Suprapubic skin (tissue), 4 donors: ENCODE data around the gene MTG2. TPM values are rescaled to one million over a fixed set of nuclear protein-coding genes. Genes with fewer than 3 reads are reported as not detected.

Experiments used
- DNase-seq, 2 donors: peaks; one replicate each; pipeline ENCODE4 v3.0.0-alpha.2; 2019; ENCODE audit warnings: low spot score in 2 of 2
- H3K27ac ChIP-seq: fragments of 200-600 bp; sonication (generic); one replicate; pipeline ENCODE4 v1.5.1; 2019
- H3K27me3 ChIP-seq: fragments of 200-600 bp; sonication (generic); one replicate; pipeline ENCODE4 v1.5.1; 2019
- H3K36me3 ChIP-seq: fragments of 200-600 bp; sonication (generic); one replicate; pipeline ENCODE4 v1.5.1; 2019
- H3K4me1 ChIP-seq: fragments of 200-600 bp; sonication (generic); one replicate; pipeline ENCODE4 v1.5.1; 2019
- H3K4me3 ChIP-seq: fragments of 200-600 bp; sonication (generic); one replicate; pipeline ENCODE4 v1.5.1; 2019; ENCODE audit warnings: mild to moderate bottlenecking
- H3K9me3 ChIP-seq: fragments of 200-600 bp; sonication (generic); one replicate; pipeline ENCODE4 v1.5.1; 2019
- EP300 ChIP-seq: sonication (generic); formaldehyde crosslinking; IDR thresholded peaks from one replicate; pipeline ENCODE4 v1.6.1; 2017; ENCODE audit warnings: antibody characterized with exemption
- POLR2A ChIP-seq, 2 donors: fragments of 450-650 bp; IDR thresholded peaks; one replicate each; pipeline ENCODE4 v1.6.1; 2017; ENCODE audit warnings: antibody characterized with exemption in 2 of 2, mild to moderate bottlenecking in 2 of 2, moderate library complexity in 2 of 2
- POLR2AphosphoS5 ChIP-seq, 3 donors: sonication (generic); formaldehyde crosslinking; IDR thresholded peaks; one replicate each; pipeline ENCODE4 v1.6.1; 2017; ENCODE audit warnings: antibody characterized with exemption in 3 of 3
- WGBS: methylation state at CpG from one replicate; pipeline ENCODE4 v1.1.5; 2018; 5-methylcytosine and 5-hydroxymethylcytosine counted together
- total RNA-seq, 4 donors: library from RNA; depleted of rRNA; stranded (reverse); fragments of >200 nt; gene quantifications; one replicate each; pipeline ENCODE4 v1.1.0, GENCODE V29; 2016
- TF ChIP-seq, protein P1 (sequence below), 2 donors: fragments of 200-600 bp in 1 of 2; fragments of 450-650 bp in 1 of 2; sonication (generic) in 1 of 2; IDR thresholded peaks; one replicate each; pipeline ENCODE4 v1.5.1; 2016 to 2019; ENCODE audit warnings: antibody characterized with exemption in 2 of 2, mild to moderate bottlenecking in 1 of 2, moderate library complexity in 1 of 2

MTG2 gene
- total RNA-seq, 4 donors from 2014 or later = 19.1 to 43.0 (median 30.3) TPM

- 95% methylated on average over 33 of the region's 41 CpGs for WGBS
- no peak for DNase-seq
- H3K36me3 ChIP-seq = peaks cover 84% of the 10 kb centered on the region
- no peaks in the 10 kb centered on the region for H3K4me1 ChIP-seq
- H3K4me3 ChIP-seq = no peak overlapping the region
- TF ChIP-seq POLR2A (IDR thresholded peaks at IDR 0.05) (no peak), POLR2AphosphoS5 (IDR thresholded peaks at IDR 0.05) (no peak), EP300 (no peak)
- TF ChIP-seq, protein P1, sequence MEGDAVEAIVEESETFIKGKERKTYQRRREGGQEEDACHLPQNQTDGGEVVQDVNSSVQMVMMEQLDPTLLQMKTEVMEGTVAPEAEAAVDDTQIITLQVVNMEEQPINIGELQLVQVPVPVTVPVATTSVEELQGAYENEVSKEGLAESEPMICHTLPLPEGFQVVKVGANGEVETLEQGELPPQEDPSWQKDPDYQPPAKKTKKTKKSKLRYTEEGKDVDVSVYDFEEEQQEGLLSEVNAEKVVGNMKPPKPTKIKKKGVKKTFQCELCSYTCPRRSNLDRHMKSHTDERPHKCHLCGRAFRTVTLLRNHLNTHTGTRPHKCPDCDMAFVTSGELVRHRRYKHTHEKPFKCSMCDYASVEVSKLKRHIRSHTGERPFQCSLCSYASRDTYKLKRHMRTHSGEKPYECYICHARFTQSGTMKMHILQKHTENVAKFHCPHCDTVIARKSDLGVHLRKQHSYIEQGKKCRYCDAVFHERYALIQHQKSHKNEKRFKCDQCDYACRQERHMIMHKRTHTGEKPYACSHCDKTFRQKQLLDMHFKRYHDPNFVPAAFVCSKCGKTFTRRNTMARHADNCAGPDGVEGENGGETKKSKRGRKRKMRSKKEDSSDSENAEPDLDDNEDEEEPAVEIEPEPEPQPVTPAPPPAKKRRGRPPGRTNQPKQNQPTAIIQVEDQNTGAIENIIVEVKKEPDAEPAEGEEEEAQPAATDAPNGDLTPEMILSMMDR (IDR thresholded peaks at IDR 0.05) = no peak
- H3K27me3 ChIP-seq = no peaks in the 10 kb centered on the region
- no peak overlapping the region for H3K27ac ChIP-seq
- no peaks in the 10 kb centered on the region for H3K9me3 ChIP-seq
Measured at GRCh38 chr20:62164879-62165761, 17.7 kb upstream of the MTG2 start.

DNA sequence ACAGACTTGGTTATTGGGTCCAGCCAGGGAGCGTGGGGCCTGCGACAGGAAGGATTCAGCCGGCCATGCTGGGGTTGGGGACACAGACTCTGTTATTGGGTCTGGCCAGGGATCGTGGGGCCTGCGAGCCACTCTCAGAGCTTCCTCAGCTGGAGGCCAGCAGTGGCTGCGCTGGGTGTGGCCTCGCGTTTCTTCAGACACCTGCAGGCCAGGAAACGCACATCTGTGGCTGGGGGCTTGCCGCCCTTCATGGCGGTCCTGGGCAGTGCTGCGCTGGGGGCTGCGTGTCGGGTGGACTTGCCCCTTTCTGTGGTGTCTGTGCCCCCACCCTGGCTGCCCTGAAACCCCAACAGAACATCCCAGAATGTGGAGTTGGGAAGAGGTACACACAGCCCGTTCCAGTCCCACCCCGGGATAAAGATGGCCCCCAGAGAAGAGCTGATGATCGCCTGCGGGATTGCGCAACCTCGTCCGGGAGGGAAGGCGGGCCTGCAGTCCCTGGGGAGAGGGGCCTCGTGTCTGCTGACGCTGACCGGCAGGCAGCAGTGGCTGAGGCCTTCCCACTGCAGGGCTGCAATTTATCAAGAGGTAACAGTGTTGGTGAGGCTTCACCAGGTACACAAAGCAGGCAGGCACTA, 16.9 kb upstream of the MTG2 start:
- Histone ChIP-seq H3K27me3 (no peaks in the 10 kb centered on the region), H3K4me3 (no peak overlapping the region), H3K27ac (no peak overlapping the region), H3K4me1 (no peaks in the 10 kb centered on the region), H3K9me3 (no peaks in the 10 kb centered on the region), H3K36me3 (peaks cover 86% of the 10 kb centered on the region)
- TF ChIP-seq, protein P1 (IDR thresholded peaks at IDR 0.05) = no peak
- TF ChIP-seq POLR2A (IDR thresholded peaks at IDR 0.05) (no peak), POLR2AphosphoS5 (IDR thresholded peaks at IDR 0.05) (no peak), EP300 (no peak)
- 83% methylated on average over 20 of the region's 25 CpGs for WGBS
- DNase-seq = no peak

DNA sequence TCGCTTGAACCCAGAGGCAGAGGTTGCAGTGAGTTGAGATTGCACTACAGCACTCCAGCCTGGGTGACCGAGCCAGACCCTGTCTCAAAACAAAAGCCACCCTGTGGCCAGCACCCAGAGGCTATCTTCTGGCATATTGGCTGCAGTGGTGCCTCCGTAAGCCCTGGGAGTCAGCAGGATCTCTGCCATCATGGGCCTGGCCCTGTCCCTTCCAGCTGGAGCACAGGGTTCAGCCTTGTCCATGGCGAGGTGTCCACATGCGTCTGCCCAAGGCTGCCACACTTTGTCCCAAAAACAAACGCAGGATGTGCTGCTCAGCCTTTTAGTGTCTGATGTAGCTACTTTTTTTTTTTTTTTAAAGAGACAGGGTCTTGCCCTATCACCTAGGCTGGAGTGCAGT, 15.4 kb upstream of the MTG2 start:
- H3K27me3 ChIP-seq = no peaks in the 10 kb centered on the region
- peaks cover 75% of the 10 kb centered on the region for H3K36me3 ChIP-seq
- no peaks in the 10 kb centered on the region for H3K4me1 ChIP-seq
- TF ChIP-seq EP300 = no peak
- TF ChIP-seq POLR2A (IDR thresholded peaks at IDR 0.05) = no peak
- no peak for TF ChIP-seq POLR2AphosphoS5 (IDR thresholded peaks at IDR 0.05)
- TF ChIP-seq, protein P1 (IDR thresholded peaks at IDR 0.05) = no peak
- H3K4me3 ChIP-seq = no peak overlapping the region
- WGBS = 81% methylated on average over 6 of the region's 6 CpGs
- no peak for DNase-seq
- H3K27ac ChIP-seq = no peak overlapping the region
- no peaks in the 10 kb centered on the region for H3K9me3 ChIP-seq

- Histone ChIP-seq H3K4me3 (no peak overlapping the region), H3K36me3 (peaks cover 74% of the 10 kb centered on the region), H3K27me3 (no peaks in the 10 kb centered on the region), H3K9me3 (no peaks in the 10 kb centered on the region), H3K27ac (no peak overlapping the region), H3K4me1 (no peaks in the 10 kb centered on the region)
- no peak for DNase-seq
- no peak for TF ChIP-seq POLR2A (IDR thresholded peaks at IDR 0.05)
- no peak for TF ChIP-seq EP300
- no peak for TF ChIP-seq POLR2AphosphoS5 (IDR thresholded peaks at IDR 0.05)
- TF ChIP-seq, protein P1 (IDR thresholded peaks at IDR 0.05) = no peak
- WGBS = 95% methylated on average over 4 of the region's 4 CpGs
Measured at GRCh38 chr20:62168061-62168460, 14.8 kb upstream of the MTG2 start.

GRCh38 chr20:62168890-62169435, 13.9 kb upstream of the MTG2 start:
- no peak for DNase-seq
- H3K27me3 ChIP-seq = no peaks in the 10 kb centered on the region
- no peak for TF ChIP-seq EP300
- TF ChIP-seq, protein P1 (IDR thresholded peaks at IDR 0.05) = no peak
- no peak for TF ChIP-seq POLR2A (IDR thresholded peaks at IDR 0.05)
- TF ChIP-seq POLR2AphosphoS5 (IDR thresholded peaks at IDR 0.05) = no peak
- peaks cover 72% of the 10 kb centered on the region for H3K36me3 ChIP-seq
- no peaks in the 10 kb centered on the region for H3K4me1 ChIP-seq
- WGBS = 94% methylated on average over 20 of the region's 23 CpGs
- H3K9me3 ChIP-seq = no peaks in the 10 kb centered on the region
- no peak overlapping the region for H3K4me3 ChIP-seq
- no peak overlapping the region for H3K27ac ChIP-seq
